ENCODE results near the gene B3GLCT. TPM values are rescaled to one million over a fixed set of nuclear protein-coding genes. Genes with fewer than 3 reads are reported as not detected.
"Not testable (repeated sequence)": the region's sequence is repeated elsewhere in the genome, so short reads cannot be mapped to it uniquely, and the experiment has no call there.

Gene B3GLCT
- total and polyA plus RNA-seq, 10 of the 15 experiments (the other 5 are each of a cell fraction or from before 2014, with no cell fraction given) = 0.07 to 0.89 (median 0.25) TPM

DNA sequence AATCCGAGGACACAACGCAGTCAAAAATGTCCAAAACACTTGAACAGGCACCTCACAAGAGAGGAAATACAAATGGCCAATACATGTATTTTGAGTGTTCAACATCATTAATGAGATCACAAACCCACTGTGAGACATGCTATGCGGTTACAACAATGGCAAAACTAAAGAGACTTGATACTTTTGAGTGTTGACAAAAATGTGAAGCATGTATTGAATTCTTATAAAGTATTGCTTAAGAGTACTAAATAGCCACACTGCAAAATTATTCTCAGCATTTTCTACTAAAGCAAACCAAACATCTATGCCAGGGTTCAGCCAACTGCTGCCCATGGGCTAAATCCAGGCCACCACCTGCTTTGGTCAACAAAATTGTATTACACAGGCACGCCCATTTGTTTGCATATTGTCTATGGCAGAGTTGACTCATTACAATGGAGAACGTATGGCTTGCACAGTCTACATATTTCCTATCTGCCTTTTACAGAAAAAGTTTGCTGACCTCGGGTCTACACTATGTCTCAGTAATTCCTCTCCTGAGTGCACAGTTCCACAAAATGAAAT is 135.3 kb downstream of the B3GLCT start:
- RAD21 ChIA-PET (ENCODE audit: unreplicated experiment) = no interaction called here
- TF ChIP-seq IRF5 (IDR thresholded peaks at IDR 0.05; ENCODE audit: borderline replicate concordance) (no peak), ZNF24 (IDR thresholded peaks at IDR 0.05) (no peak), CBFB (IDR thresholded peaks at IDR 0.05; ENCODE audit: low read depth) (no peak), HDAC6 (IDR thresholded peaks at IDR 0.05; ENCODE audit: unreplicated experiment) (no peak), FOXK2 (IDR thresholded peaks at IDR 0.05) (no peak), SUZ12 (IDR thresholded peaks at IDR 0.05; ENCODE audit: unreplicated experiment) (no peak), SREBF2 (IDR thresholded peaks at IDR 0.05; ENCODE audit: low read length) (no peak)
- H3K27ac ChIP-seq (ENCODE audit: control insufficient read depth, insufficient read depth) = no peak overlapping the region
- FAIRE-seq (no peak), DNase-seq (ENCODE audit: low read depth, low spot score) (no peak), ATAC-seq (no peak)
- H3K4me3 ChIP-seq = no peak overlapping the region
- no peak overlapping the region for H3K4me2 ChIP-seq (ENCODE audit: control insufficient read depth, insufficient read depth)
- CTCF ChIA-PET = no interaction called here
- no peaks in the 10 kb centered on the region for H3K27me3 ChIP-seq (replicated peaks in 1 of 2; ENCODE audit: control insufficient read depth in 2 of 2, insufficient read depth in 2 of 2, low read length in 1 of 2)
- H3K4me1 ChIP-seq (ENCODE audit: control insufficient read depth, insufficient read depth, low read length) = no peaks in the 10 kb centered on the region
- POLR2A ChIA-PET = no interaction called here
- H3K9me3 ChIP-seq (replicated peaks; ENCODE audit: control insufficient read depth, insufficient read depth, low read length) = no peaks in the 10 kb centered on the region
- no TSS peak for BruUV-seq (replicated peaks)
- intact Hi-C loops (cut with micrococcal nuclease; ENCODE audit: unreplicated experiment) (no loop called here), in situ Hi-C loops (cut with MboI) (no loop called here)
- WGBS (ENCODE audit: insufficient coverage, insufficient replicate concordance, low lambda C conversion rate, missing lambda C conversion rate) = 19% methylated on average over 6 of the region's 6 CpGs
- no peaks in the 10 kb centered on the region for H3K79me2 ChIP-seq (ENCODE audit: control insufficient read depth, insufficient read depth, low read length)
- SMC1A ChIA-PET (ENCODE audit: uncharacterized antibody, unreplicated experiment) = no interaction called here
- H3K36me3 ChIP-seq (ENCODE audit: control insufficient read depth in 2 of 2, insufficient read depth in 2 of 2, low read length in 1 of 2) = no peaks in the 10 kb centered on the region
- H2AFZ ChIP-seq (ENCODE audit: control insufficient read depth, low read depth, low read length) = no peak overlapping the region
- H3K9ac ChIP-seq (ENCODE audit: control insufficient read depth, insufficient read depth, low read length) = no peak overlapping the region
- no peaks in the 10 kb centered on the region for H4K20me1 ChIP-seq (ENCODE audit: control insufficient read depth, insufficient read depth)

DNA sequence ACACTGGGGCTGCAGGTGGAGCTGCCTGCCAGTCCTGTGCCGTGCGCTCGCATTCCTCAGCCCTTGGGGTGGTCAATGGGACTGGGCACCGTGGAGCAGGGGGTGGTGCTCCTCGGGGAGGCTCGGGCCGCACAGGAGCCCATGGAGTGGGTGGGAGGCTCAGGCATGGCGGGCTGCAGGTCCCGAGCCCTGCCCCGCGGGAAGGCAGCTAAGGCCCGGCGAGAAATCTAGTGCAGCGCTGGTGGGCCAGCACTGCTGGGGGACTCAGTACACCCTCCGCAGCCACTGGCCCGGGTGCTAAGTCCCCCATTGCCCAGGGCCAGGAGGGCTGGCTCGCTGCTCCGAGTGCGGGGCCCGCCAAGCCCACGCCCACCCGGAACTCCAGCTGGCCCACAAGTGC is 139.8 kb downstream of the B3GLCT start:
- H3K9ac ChIP-seq (ENCODE audit: control insufficient read depth, insufficient read depth, low read length); SMC1A ChIA-PET (ENCODE audit: uncharacterized antibody, unreplicated experiment); POLR2A ChIA-PET; H3K36me3 ChIP-seq (ENCODE audit: control insufficient read depth in 2 of 2, insufficient read depth in 2 of 2, low read length in 1 of 2); CTCF ChIA-PET; H3K79me2 ChIP-seq (ENCODE audit: control insufficient read depth, insufficient read depth, low read length); RAD21 ChIA-PET (ENCODE audit: unreplicated experiment); H3K9me3 ChIP-seq (replicated peaks; ENCODE audit: control insufficient read depth, insufficient read depth, low read length); H3K27me3 ChIP-seq (replicated peaks in 1 of 2; ENCODE audit: control insufficient read depth in 2 of 2, insufficient read depth in 2 of 2, low read length in 1 of 2); H3K4me2 ChIP-seq (ENCODE audit: control insufficient read depth, insufficient read depth); ATAC-seq; intact Hi-C loops (cut with micrococcal nuclease; ENCODE audit: unreplicated experiment); H2AFZ ChIP-seq (ENCODE audit: control insufficient read depth, low read depth, low read length); DNase-seq (ENCODE audit: low read depth, low spot score); H3K4me3 ChIP-seq; H3K27ac ChIP-seq (ENCODE audit: control insufficient read depth, insufficient read depth); H3K4me1 ChIP-seq (ENCODE audit: control insufficient read depth, insufficient read depth, low read length); FAIRE-seq; BruUV-seq (replicated peaks); H4K20me1 ChIP-seq (ENCODE audit: control insufficient read depth, insufficient read depth); in situ Hi-C loops (cut with MboI): not testable (repeated sequence)
- WGBS (ENCODE audit: insufficient coverage, insufficient replicate concordance, low lambda C conversion rate, missing lambda C conversion rate) = 64% methylated on average over 20 of the region's 22 CpGs

DNA sequence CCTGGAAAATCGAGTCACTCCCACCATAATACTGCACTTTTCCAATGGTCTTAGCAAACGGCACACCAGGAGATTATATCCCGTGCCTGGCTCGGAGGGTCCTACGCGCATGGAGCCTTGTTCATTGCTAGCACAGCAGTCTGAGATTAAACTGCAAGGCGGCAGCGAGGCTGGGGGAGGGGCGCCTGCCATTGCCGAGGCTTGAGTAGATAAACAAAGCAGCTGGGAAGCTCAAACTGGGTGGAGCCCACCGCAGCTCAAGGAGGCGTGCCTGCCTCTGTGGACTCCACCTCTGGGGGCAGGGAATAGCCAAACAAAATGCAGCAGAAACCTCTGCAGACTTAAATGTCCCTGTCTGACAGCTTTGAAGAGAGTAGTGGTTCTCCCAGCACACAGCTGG is 141.1 kb downstream of the B3GLCT start:
- H3K36me3 ChIP-seq (ENCODE audit: control insufficient read depth in 2 of 2, insufficient read depth in 2 of 2, low read length in 1 of 2); intact Hi-C loops (cut with micrococcal nuclease; ENCODE audit: unreplicated experiment); H4K20me1 ChIP-seq (ENCODE audit: control insufficient read depth, insufficient read depth); CTCF ChIA-PET; in situ Hi-C loops (cut with MboI); H3K4me1 ChIP-seq (ENCODE audit: control insufficient read depth, insufficient read depth, low read length); H3K27me3 ChIP-seq (replicated peaks in 1 of 2; ENCODE audit: control insufficient read depth in 2 of 2, insufficient read depth in 2 of 2, low read length in 1 of 2); RAD21 ChIA-PET (ENCODE audit: unreplicated experiment); FAIRE-seq; H3K9ac ChIP-seq (ENCODE audit: control insufficient read depth, insufficient read depth, low read length); H3K4me3 ChIP-seq; BruUV-seq (replicated peaks); ATAC-seq; SMC1A ChIA-PET (ENCODE audit: uncharacterized antibody, unreplicated experiment); POLR2A ChIA-PET; H3K4me2 ChIP-seq (ENCODE audit: control insufficient read depth, insufficient read depth); H3K9me3 ChIP-seq (replicated peaks; ENCODE audit: control insufficient read depth, insufficient read depth, low read length); H3K27ac ChIP-seq (ENCODE audit: control insufficient read depth, insufficient read depth); DNase-seq (ENCODE audit: low read depth, low spot score); H2AFZ ChIP-seq (ENCODE audit: control insufficient read depth, low read depth, low read length); H3K79me2 ChIP-seq (ENCODE audit: control insufficient read depth, insufficient read depth, low read length): not testable (repeated sequence)
- WGBS (ENCODE audit: insufficient coverage, insufficient replicate concordance, low lambda C conversion rate, missing lambda C conversion rate) = 54% methylated on average over 12 of the region's 12 CpGs
